OCI-LY1 (cell line): Measurements from ENCODE around the gene FZD1.

Experiments used
- H2AFZ ChIP-seq: fragments of 200-600 bp; sonication (generic), shearing (Covaris generic); 2 replicates; pipeline ENCODE4 v1.6.0; 2014; ENCODE audit warnings: antibody characterized with exemption, mild to moderate bottlenecking, low read length
- H3F3A ChIP-seq: fragments of 200-600 bp; sonication (generic), shearing (Covaris generic); 2 replicates; pipeline ENCODE4 v1.6.0; 2014; ENCODE audit warnings: mild to moderate bottlenecking, antibody characterized with exemption, low read length, moderate library complexity; ENCODE audit not compliant: insufficient read depth
- H3K27ac ChIP-seq: fragments of 200-600 bp; sonication (generic); 2 replicates; pipeline ENCODE4 v1.5.1; 2014; ENCODE audit warnings: low read length, mixed run types, mild to moderate bottlenecking, low read depth; ENCODE audit not compliant: poor library complexity, severe bottlenecking
- H3K27me3 ChIP-seq: fragments of 200-600 bp; sonication (generic); 2 replicates; pipeline ENCODE4 v1.6.0; 2014; ENCODE audit warnings: antibody characterized with exemption, mild to moderate bottlenecking, low read length, moderate library complexity; ENCODE audit not compliant: insufficient read depth
- H3K36me3 ChIP-seq: fragments of 200-600 bp; sonication (generic); 2 replicates; pipeline ENCODE4 v1.6.1; 2014; ENCODE audit warnings: mild to moderate bottlenecking, antibody characterized with exemption, low read length, moderate library complexity, mixed read lengths; ENCODE audit not compliant: insufficient read depth
- H3K4me1 ChIP-seq: fragments of 200-600 bp; sonication (generic); 2 replicates; pipeline ENCODE4 v1.5.1; 2014; ENCODE audit warnings: mild to moderate bottlenecking, low read length, moderate library complexity; ENCODE audit not compliant: insufficient read depth, severe bottlenecking
- H3K4me2 ChIP-seq: fragments of 200-600 bp; sonication (generic), shearing (Covaris generic); 2 replicates; pipeline ENCODE4 v1.6.1; 2014; ENCODE audit warnings: low read length
- H3K4me3 ChIP-seq: fragments of 200-600 bp; sonication (generic); 2 replicates; pipeline ENCODE4 v1.5.1; 2014; ENCODE audit warnings: low read length, low read depth, mild to moderate bottlenecking, mixed read lengths; ENCODE audit not compliant: poor library complexity, severe bottlenecking
- H3K79me2 ChIP-seq: fragments of 200-600 bp; shearing (Covaris generic); 2 replicates; pipeline ENCODE4 v1.6.1; 2016; ENCODE audit warnings: mixed run types, low read length, mixed read lengths; ENCODE audit not compliant: insufficient read depth
- H3K9ac ChIP-seq: fragments of 200-600 bp; sonication (generic), shearing (Covaris generic); 2 replicates; pipeline ENCODE4 v1.6.1; 2014; ENCODE audit warnings: mild to moderate bottlenecking, low read length, mixed read lengths
- H3K9me2 ChIP-seq: fragments of 200-600 bp; sonication (generic), shearing (Covaris generic); 2 replicates; pipeline ENCODE4 v1.6.1; 2014; ENCODE audit warnings: low read depth, mild to moderate bottlenecking, low read length, mixed read lengths
- H3K9me3 ChIP-seq: fragments of 200-600 bp; shearing (Covaris generic); 2 replicates; pipeline ENCODE4 v1.6.1; 2014; ENCODE audit warnings: low read length, mixed read lengths
- H4K20me1 ChIP-seq: fragments of 200-600 bp; sonication (generic), shearing (Covaris generic); 2 replicates; pipeline ENCODE4 v1.6.0; 2016; ENCODE audit warnings: mild to moderate bottlenecking, low read length; ENCODE audit not compliant: insufficient read depth
- CTCF ChIP-seq: fragments of 200-600 bp; sonication (generic), shearing (Covaris generic); IDR thresholded peaks from 2 replicates; pipeline ENCODE4 v1.5.1; 2017; ENCODE audit warnings: mild to moderate bottlenecking, antibody characterized with exemption, low read length, moderate library complexity, mixed read lengths
- EZH2 ChIP-seq: fragments of 200-600 bp; sonication (generic), shearing (Covaris generic); IDR thresholded peaks from 2 replicates; pipeline ENCODE4 v1.8.0; 2017; ENCODE audit warnings: borderline replicate concordance, mixed run types, mild to moderate bottlenecking, antibody characterized with exemption, low read length, moderate library complexity, mixed read lengths

The FZD1 gene

GRCh38 chr7:91228927-91229558, 35.2 kb upstream of the FZD1 start:
- Histone ChIP-seq H3K27ac (no peak overlapping the region), H3K9ac (no peak overlapping the region), H4K20me1 (no peaks in the 10 kb centered on the region), H3F3A (no peaks in the 10 kb centered on the region), H3K4me2 (no peak overlapping the region), H3K4me1 (no peaks in the 10 kb centered on the region), H2AFZ (no peak overlapping the region), H3K79me2 (no peaks in the 10 kb centered on the region), H3K9me2 (no peaks in the 10 kb centered on the region), H3K9me3 (no peaks in the 10 kb centered on the region), H3K27me3 (no peaks in the 10 kb centered on the region), H3K4me3 (no peak overlapping the region), H3K36me3 (no peaks in the 10 kb centered on the region)
- TF ChIP-seq EZH2 (no peak), CTCF (no peak)

DNA sequence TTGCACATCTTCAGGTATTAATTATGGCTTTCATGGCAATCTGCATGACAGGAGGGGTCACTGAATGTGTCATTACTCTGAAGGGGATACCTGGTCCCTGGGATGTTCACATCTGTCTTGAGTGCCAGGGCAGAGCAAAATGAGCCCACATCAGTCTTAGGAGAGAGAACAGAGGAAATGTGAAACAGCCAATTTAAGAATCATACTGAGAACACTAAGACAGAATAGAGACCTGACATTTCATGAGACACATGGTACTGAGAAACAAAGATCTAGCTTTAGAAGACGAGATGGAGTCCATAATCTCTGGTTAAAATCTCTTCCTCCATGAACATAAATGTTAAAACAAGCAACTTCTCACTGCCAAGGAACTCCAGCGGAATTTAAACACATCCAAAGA, 34.1 kb upstream of the FZD1 start:
- Histone ChIP-seq H3K27ac (no peak overlapping the region), H3K27me3 (no peaks in the 10 kb centered on the region)

DNA sequence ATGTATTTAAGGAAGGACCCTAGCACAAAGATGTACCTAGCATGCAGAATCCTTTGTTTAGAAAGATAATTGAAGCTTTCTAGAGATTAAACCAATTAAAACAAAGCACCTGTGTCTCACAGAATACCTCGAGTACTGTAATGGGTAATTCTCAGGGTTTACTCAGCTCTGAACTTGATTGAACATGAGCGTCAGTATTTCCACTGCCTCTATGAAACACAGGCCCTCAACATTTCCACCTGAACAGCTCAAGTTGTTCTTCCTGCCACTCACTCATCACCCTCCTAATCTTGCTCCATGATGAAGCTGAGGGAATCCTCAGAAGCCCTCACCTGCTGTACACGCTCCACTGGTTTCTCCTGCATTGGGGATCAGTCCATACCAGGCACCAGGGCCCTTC, 33.7 kb upstream of the FZD1 start:
- Histone ChIP-seq H3K4me3 (no peak overlapping the region), H3K4me1 (no peaks in the 10 kb centered on the region), H3F3A (no peaks in the 10 kb centered on the region), H3K9me3 (no peaks in the 10 kb centered on the region), H4K20me1 (no peaks in the 10 kb centered on the region), H3K27me3 (no peaks in the 10 kb centered on the region), H3K27ac (no peak overlapping the region), H3K79me2 (no peaks in the 10 kb centered on the region), H2AFZ (no peak overlapping the region), H3K9me2 (no peaks in the 10 kb centered on the region), H3K9ac (no peak overlapping the region), H3K4me2 (no peak overlapping the region), H3K36me3 (no peaks in the 10 kb centered on the region)
- TF ChIP-seq CTCF, result no peak
- TF ChIP-seq EZH2, result no peak

More for the DNA sequence above, 34.1 kb upstream of the FZD1 start:
- Histone ChIP-seq H2AFZ (no peak overlapping the region), H3K9me3 (no peaks in the 10 kb centered on the region), H3K9ac (no peak overlapping the region), H3K36me3 (no peaks in the 10 kb centered on the region), H4K20me1 (no peaks in the 10 kb centered on the region), H3F3A (no peaks in the 10 kb centered on the region), H3K4me1 (no peaks in the 10 kb centered on the region), H3K79me2 (no peaks in the 10 kb centered on the region), H3K9me2 (no peaks in the 10 kb centered on the region), H3K4me3 (no peak overlapping the region), H3K4me2 (no peak overlapping the region)
- TF ChIP-seq EZH2, result no peak
- no peak for TF ChIP-seq CTCF
